Measurements from ENCODE around the gene MUC5B.

DNA sequence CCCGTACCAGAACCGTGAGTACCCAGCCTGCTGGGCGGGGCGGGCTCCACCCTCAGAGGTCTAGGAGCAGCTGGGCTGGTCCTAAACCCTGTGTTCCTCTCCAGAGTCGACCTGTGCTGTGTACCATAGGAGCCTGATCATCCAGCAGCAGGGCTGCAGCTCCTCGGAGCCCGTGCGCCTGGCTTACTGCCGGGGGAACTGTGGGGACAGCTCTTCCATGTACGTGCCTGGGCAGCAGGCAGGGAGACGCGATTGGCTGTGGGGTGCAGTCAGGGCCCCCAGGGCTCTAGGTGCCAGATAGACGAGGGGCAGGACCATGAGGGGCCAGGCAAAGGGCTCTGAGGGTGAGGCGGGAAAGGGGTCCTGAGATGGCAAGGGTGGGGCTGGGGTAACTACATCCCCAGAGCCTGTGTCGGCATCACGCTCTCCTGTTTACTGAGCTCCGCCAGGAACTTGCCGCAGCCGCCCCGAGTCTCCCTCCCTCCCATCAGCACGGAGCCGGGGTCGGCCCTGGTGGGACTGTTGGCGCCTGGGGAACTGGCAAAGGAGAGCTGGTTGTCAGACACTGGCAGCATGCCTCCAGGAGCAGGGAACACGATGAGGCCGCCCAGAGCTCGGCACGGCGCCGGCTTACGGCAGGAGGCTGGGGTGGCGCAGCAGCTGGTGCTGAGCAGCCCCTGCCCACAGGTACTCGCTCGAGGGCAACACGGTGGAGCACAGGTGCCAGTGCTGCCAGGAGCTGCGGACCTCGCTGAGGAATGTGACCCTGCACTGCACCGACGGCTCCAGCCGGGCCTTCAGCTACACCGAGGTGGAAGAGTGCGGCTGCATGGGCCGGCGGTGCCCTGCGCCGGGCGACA lies 22.9 kb upstream of the MUC5B start:
- TF ChIP-seq, protein P1, sequence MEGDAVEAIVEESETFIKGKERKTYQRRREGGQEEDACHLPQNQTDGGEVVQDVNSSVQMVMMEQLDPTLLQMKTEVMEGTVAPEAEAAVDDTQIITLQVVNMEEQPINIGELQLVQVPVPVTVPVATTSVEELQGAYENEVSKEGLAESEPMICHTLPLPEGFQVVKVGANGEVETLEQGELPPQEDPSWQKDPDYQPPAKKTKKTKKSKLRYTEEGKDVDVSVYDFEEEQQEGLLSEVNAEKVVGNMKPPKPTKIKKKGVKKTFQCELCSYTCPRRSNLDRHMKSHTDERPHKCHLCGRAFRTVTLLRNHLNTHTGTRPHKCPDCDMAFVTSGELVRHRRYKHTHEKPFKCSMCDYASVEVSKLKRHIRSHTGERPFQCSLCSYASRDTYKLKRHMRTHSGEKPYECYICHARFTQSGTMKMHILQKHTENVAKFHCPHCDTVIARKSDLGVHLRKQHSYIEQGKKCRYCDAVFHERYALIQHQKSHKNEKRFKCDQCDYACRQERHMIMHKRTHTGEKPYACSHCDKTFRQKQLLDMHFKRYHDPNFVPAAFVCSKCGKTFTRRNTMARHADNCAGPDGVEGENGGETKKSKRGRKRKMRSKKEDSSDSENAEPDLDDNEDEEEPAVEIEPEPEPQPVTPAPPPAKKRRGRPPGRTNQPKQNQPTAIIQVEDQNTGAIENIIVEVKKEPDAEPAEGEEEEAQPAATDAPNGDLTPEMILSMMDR (IDR thresholded peaks at IDR 0.05) = no peak
- no peak for TF ChIP-seq EZH2 (IDR thresholded peaks at IDR 0.05)
- TF ChIP-seq EZH2phosphoT487 (IDR thresholded peaks at IDR 0.05) = no peak

All from neural progenitor cell (in vitro differentiated cells).